Hematopoietic multipotent progenitor cell (in vitro differentiated cells): Measurements from ENCODE around the gene OIP5. TPM values are rescaled to one million over a fixed set of nuclear protein-coding genes. Genes with fewer than 3 reads are reported as not detected.
"Not testable (repeated sequence)": the region's sequence is repeated elsewhere in the genome, so short reads cannot be mapped to it uniquely, and the experiment has no call there.

Experiments
- DNase-seq, 3 donors: peaks; one replicate each; pipeline ENCODE4 v3.0.0-alpha.2; 2011 to 2015; ENCODE audit warnings: low read depth in 2 of 3, low spot score in 2 of 3
- total RNA-seq: library from RNA; depleted of rRNA; stranded (reverse); fragments of >200 nt; gene quantifications from one replicate; pipeline ENCODE4 v1.2.3, GENCODE V29; 2012

The OIP5 gene
- total RNA-seq = 5.7 TPM

DNA sequence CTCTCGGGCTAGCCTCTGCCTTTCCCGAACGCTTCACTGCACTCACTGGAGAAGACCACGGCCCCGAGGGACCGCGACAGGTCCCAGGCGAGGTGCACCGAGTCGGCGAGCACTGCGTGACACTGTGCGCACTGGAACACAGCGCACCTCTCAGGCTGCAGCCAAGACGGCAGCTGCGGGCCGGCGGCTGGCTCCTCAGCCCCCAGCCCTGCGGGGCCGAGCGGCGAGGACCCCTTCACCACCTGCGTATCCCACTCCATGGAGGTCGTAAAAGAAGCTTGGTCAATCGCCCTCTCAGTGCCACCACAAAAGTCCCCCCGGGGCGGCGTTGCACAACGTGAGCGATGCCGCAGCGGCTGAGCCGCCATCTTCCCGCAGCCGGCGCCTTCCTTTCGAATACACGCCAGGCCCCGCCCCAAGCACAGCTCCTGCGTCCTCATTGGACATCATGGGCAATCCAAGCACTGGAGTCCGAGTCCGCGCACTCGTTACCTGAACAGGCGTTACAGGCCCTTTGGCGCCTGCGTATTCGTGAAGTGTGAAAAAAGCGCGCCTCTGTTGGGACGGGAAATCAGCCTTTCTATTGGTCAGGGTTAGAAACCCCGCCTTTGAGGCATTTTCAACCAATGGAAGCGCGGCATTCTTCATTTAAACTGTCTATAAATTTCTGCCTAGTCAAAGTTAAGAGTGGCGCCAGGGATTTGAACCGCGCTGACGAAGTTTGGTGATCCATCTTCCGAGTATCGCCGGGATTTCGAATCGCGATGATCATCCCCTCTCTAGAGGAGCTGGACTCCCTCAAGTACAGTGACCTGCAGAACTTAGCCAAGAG lies at the start of gene OIP5, which contains the start of gene NUSAP1:
OIP5 (minus strand) TSS at position 398 of the 832 bp plus-strand sequence; CDS start at position 368, 30 bp downstream.
NUSAP1 (plus strand) TSS at position 688 of the 832 bp plus-strand sequence; CDS start at position 765, 77 bp downstream.
- peak; percentile 90 to 100 (median 99) for DNase-seq

DNA sequence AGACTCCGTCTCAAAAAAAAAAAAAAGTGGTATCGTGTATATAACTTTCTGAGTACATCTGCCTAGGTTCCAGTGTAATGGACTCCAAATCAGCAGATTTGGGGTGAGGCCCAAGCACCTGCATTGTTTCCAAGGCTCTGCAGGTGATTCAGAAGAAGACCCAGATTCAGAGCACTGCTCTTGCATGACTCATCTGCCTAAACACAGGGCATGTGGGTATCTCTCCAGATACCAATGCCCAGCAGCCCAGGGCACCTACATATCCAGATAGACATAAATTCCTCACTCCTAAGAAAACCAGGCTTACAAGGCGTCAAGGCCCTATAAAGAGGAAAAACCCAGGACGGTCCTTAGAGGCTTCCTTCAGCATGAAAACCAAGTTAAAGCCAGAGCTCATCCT lies 45.6 kb upstream of the OIP5 start:
- DNase-seq = no peak

DNA sequence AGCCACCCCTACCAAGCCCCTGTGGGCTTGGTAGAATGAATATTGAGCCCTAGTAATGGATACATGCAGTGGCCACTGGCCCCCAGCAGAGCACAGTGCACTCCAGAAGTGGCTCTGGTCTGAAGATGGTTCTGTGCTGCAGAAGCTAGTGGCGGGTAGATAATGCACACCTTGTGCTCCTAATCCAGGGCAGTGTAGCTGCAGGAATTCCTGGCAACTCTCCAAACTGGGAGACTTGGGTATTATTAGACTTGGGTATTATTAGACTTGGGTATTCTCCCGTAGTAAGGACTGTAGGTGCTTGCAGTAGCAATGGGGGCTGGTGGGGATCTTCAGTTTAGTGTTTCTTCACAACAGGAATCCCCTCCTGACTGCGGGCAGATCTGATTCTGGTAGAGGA lies 35.0 kb upstream of the OIP5 start:
- DNase-seq = no peak

DNA sequence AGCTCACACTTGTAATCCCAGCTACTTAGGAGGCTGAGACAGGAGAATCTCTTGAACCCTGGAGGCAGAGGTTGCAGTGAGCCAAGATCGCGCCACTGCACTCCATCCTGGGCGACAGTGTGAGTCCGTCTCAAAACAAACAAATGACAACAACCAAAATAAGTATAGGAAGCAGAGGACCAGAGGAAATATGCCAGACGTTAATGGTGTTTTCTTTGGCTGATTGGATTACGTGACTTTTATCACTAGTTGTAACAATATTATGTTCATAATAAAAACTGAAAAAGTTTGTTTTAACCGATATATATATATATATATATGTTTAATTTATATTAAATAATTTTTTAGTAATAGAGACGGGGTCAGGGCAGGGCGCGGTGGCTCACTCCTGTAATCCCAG lies 22.0 kb upstream of the OIP5 start:
- DNase-seq = no peak

DNA sequence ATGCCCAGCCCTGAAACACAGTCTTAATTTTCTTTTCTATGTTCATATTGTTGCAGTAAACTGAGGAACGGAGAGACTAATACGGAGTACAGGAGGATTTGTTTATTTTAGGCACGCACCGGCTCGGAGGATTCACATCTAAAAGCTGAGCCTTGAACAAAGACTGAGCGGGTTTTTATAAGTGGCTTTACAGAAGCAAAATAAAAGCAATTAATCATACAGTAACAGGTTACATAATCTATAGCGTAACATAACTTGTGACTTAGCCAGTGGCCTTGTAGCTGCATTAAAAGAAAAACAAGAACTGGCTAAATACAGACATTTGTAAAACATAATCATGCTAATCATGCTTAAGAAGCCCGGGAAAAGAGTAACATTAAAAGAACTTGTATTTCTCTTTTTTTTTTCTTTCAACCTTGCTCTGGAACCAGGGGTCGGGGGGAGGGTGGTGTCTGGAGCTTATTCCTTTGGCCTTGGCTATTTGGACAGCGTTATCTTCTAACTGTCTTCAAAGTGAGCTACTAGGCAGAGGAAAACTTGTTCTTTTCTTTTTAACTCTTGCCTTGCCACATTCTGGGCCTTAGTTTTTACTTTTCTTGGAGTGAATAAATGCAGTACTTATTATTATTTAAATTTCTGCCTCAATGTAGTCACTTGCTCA lies 17.8 kb upstream of the OIP5 start:
- no peak for DNase-seq

DNA sequence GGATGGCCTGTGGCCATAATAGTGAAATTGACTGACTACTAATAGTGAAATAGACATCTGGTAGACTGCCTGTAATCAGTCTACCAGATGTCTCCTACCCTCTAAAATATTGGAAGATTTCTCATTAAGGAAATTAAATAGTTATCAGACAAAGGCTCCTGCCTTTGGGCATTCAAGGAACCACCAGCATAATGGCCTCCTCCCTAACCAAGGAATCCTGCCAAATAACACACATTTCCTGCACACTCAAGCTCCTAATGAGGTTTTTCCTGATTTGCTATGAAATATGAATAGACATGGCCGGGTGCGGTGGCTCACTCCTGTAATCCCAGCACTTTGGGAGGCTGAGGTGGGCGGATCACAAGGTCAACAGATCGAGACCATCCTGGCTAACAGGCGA lies 14.8 kb upstream of the OIP5 start:
- DNase-seq = no peak

DNA sequence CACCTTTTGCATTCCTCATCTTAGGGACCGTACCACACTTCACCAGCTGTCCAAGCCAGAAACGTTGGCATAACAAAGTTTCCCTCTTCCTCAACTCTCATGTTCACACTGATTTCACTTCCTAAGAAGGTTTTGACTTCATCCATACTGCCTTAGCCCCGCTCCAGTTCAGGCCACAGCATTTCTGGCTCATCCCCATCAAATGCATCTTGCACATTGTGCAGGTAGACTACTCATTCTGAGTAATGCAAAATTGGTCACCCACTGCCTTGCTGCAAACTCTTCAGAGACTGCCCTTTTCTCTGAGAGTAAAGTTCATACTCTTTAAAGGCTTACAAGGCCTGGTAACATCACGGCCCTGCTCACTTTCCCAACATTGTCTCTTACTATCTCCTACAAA lies 9.1 kb upstream of the OIP5 start:
- DNase-seq = no peak

DNA sequence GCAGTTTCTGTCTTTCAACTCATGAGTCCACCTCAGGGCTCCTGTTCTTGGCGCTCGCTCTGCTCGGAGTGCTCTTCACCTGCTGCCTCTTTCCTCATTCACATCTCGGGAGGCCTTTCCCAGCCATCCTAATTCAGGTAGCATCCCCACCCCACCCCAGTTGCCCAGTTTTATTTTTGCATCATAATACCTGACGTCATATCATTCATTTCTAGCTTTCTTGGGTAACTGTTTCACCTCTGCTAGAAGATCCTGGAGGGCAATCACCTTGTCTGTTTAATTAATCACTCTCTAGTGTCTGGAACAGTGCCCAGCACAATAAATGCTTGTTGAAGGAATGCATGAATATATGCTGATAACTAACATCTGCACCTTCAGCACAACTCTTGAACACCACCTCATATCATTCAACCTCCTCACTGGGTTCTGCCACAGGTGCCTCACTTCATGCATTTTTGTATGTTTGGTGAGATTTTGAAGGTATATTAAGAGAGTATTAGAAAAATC lies 7.9 kb upstream of the OIP5 start:
- no peak for DNase-seq

DNA sequence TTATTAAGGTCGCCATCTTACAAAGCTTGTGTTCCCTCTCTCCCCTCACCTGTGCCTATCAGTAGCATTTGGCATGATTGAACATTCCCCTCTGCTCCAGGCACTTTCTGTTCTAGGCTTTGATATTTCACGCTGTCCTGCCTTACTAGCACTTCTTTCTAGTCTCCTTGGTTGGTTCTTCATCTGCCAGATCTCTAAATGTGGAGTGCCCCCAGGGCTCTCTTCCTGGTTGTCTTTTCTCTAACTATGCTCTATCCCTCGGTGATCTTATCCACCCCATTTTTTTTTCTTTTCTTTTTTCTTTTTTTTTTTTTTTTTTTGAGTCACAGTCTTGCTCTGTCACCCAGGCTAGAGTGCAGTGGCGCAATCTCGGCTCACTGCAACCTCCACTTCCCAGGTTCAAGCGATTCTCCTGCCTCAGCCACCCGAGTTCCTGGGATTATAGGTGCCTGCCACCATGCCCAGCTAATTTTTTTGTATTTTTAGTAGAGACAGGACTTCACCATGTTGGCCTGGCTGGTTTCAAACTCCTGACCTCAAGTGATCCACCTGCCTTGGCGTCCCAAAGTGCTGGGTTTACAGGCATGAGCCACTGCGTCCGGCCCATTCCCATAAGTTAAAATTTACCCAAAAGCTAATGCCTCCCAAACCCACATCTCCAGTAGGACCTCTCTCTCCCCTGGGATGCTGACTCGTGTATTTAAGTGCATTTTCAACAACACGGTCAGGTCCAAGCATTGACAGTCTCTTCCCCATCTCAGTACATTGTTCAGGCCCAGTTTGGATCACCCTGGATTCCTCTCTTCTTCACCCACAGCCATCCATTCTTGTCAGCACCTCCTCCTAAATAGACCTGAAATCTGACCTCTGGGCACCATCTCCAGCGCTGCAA lies 5.5 kb upstream of the OIP5 start:
- no peak for DNase-seq

DNA sequence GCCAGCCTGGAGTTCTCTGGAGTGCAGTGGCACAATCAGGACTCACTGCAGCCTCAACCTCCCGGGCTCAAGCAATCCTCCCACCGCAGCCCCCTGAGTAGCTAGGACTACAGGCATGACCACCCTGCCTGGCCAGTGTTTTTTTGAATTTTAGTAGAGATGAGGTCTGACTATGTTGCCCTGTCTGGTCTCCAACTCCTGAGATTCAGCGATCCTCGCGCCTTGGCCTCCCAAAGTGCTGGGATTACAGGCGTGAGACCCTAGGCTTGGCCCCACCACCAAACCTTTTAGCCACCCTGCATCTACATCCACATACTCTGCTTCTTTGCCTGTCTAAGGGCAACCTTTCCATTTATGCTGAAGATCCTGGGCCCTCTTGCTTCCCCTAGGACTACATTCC lies 4.7 kb upstream of the OIP5 start:
- DNase-seq = no peak

DNA sequence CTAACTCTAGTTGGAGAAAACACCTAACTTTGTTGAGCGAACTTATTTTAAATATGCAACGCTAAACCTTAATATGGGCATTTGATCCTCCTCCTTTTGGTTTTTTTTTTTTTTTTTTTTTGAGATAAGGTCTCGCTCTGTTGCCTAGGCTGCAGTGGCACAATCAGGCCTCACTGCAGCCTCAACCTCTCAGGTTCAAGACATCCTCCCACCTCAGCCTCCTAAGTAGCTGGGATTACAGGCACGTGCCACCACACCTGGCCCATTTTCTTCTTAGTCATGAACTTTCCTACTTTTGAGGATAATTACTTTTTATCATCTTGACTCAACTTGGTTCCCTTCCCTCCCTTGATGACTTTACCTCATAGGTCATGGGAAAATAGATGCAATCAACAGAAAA lies 4.2 kb upstream of the OIP5 start:
- no peak for DNase-seq

DNA sequence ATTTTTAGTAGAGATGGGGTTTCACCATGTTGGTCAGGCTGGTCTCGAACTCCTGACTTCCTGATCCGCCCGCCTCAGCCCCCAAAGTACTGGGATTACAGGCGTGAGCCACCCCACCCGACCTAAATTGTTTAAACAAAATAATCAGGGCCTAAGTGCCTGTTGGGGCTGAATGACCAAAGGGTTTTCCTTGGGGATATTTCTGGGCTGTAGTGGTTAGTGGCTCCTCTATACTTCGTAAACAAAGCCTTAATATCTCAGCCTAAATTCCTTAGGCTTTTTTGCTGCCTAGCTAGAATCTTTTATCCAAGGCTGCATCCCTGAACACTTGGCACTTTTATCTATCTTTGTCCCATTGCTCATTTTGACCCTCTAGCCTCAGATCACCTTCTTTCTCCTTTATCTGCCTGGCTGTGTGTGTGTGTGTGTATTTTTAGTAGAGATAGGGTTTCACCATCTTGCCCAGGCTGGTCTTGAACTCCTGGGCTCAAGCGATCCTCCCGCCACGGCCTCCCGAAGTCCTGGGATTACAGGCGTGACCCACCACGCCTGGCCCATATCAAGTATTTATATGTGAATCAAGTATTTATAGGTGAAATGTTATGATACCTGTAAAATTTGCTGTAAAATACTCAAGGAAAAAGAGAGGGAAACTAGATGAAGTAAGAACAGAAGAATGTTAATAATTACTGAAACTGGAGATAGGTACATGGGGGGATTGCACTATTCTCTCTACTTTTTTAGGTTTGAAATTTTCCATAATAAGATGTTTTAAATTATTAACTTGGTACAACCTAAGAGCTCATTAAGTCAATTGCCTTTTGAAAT lies 2.1 kb upstream of the OIP5 start:
- DNase-seq = no peak

DNA sequence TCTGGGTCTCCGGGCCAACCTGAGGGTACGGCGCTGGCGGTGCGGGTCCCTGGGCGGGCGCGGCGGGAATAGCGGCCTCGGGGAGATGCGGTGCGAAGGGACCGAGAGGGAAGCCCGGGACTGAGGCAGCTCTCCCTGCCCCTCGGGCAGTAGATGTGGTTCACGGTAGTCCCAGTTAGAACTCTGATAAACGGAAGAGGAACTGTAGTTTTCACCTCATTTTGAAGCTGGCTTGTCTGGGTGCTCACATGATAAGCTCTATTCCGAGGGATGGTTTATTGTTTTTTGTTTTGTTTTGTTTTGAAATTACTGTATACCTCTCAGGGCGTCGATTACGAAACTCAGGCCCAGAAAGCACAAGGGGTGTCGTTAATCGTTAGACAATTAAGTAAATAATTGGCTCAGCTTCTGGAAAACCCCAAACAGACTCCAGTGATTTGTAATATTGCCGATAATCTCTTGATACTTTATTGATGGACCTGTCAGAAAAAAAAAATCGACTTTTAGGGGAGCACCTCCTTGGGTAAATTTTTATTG lies 703 bp upstream of the OIP5 start:
- DNase-seq = peak in 2 of 3 donors; percentile 14 to 55

DNA sequence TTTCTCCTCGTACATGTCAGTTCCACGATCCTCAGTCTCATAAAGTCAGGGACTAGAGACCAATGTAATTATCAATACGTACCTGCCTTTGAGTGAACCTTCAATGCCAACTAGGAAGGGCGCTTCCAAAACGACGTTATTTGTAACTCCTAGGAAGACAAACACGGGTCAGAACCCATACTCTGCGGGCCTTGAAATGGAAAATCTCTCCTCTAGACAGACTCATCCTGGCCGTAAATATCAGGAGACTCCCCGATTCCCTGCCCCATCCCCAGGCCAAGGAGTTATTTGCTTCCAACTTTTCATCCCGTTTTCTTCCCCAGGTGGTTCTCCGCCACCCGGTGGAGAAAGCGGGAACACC lies 578 bp downstream of the OIP5 start:
- no peak for DNase-seq

DNA sequence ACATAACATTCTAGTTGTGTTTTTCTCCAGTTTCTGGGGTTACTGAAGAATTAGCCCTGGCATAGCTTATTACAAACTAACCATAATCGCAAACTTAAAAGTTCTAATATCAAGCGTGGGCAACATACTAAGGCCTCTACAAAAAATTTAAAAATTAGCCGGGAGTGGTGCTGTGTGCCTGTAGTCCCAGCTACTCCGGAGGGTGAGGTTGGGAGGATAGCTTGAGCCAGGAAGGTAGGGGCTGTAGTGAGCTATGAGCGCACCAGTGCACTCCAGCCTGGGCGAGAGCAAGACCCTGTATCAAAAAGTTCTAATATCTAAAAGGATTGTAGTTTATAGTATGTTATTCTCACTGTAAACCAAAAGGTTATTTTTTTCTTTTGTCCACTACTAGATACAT lies 1.1 kb downstream of the OIP5 start:
- no peak for DNase-seq

DNA sequence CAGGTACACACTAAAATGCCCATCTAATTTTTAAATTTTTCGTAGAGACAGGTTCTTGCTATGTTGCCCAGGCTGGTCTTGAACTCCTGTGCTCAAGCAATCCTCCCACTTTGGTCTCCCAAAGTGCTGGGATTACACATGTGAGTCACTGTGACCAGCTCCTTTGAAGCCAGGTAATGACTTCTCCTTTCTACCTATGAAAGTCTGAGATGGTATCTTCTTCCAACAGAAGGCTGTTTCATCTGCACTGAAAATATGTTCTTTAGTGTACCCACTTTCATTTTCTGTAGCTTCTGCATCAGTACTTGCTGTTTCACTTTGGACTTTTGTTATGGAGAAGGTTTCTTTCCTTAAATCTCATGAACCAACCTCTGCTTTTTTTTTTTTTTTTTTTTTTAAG lies 8.8 kb downstream of the OIP5 start:
- DNase-seq = no peak

DNA sequence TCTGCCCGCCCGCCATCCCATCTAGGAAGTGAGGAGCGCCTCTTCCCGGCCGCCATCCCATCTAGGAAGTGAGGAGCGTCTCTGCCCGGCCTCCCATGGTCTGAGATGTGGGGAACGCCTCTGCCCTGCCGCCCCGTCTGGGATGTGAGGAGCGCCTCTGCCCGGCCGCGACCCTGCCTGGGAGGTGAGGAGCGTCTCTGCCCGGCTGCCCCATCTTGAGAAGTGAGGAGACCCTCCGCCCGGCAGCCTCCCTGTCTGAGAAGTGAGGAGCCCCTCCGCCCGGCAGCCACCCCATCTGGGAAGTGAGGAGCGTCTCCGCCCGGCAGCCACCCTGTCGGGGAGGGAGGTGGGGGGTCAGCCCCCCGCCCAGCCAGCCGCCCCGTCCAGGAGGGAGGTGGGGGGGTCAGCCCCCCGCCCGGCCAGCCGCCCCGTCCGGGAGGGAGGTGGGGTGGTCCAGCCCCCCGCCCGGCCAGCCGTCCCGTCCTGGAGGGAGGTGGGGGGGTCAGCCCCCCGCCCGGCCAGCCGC lies 11.5 kb downstream of the OIP5 start:
- not testable (repeated sequence) for DNase-seq

DNA sequence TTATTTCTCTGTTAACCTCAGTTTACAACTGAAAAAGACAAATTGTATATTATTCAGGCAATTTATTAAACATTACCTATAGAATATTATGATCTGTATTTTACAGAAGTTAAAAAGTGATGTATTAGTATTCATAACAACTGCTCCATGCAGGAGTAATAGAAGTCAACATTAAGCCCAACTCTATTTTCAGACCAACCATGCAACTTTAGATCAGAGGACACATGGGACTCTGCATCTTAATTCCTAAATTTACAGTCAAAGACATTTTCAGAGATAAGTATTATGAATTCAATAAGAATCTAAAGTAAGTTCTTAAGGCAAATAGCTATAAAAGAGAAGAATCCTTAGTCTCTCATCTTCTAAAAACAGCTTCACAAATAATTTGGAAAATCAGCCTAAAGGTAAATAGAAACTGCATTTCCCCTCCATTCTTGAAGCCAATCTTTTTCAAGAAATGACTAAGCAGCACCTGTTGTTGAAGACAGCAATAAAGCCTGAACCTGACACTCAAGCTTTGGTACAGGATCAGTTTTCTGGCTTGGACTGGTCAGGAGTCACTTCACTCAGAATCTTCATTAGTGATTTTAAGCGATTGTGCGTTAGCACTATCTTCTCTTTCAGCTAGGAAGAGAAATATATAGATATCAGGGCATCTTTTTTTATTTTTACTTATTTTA lies 23.0 kb downstream of the OIP5 start:
- DNase-seq = no peak

DNA sequence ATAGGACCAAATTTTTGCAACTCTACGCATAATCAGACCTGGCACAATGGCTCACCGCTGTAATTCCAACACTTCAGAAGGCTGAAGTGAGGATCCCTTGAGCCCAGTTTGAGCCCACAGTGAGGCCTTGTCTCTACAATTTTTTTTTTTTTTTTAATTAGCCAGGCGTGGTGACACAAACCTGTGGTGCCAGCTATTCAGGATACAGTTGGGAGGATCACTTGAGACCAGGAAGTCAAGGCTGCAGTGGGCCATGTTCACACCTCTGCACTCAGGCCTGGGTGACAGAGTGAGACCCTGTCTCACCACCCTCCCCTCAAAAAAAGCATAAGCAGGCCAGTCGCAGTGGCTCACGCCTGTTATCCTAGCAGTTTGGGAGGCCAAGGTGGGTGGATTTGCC lies 24.7 kb downstream of the OIP5 start:
- no peak for DNase-seq
